Fibroblast of skin of right biceps (primary cell): ENCODE data around the gene COLEC11.
"Not testable (repeated sequence)": the region's sequence is repeated elsewhere in the genome, so short reads cannot be mapped to it uniquely, and the experiment has no call there.

Source experiments
- DNase-seq: peaks from one replicate; pipeline ENCODE4 v3.0.0-alpha.2; 2013

The COLEC11 gene

DNA sequence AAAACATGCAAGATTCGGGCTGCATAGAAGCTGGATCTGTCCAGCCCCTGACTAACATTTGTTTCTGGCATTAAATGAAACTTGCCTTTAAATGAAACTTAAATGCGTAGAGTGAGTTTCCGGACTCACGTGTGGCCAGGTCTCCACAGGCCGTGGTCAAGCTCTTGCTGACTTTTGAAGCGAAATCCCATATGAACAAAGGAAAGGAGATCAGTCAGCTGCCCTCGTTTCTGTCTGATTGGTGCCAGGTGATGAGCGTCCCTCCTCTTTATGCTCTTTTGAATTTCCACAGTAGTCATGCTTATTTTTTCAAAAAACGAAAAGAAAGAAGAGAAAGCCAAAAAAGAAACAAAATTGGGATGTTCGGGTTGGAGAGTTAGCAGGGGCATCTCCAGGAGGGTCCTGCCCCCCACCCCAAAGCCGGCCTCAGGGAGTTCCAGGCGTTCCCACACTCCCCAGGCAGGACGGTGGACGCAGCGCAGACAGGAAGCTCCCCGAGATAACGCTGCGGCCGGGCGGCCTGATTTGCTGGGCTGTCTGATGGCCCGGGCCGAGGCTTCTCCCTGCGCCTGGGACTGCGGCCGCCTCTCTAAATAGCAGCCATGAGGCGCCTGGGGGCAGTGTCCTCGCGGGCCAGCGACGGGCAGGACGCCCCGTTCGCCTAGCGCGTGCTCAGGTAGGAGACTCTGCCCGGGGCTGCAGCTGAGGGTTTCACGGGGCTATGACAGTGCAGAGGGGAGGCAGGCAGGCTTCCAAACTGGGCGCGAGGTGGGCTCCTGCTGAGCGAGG, at the start of gene COLEC11:
Gene COLEC11, plus strand, starts transcription at position 620 of the 789 bp plus-strand sequence. CDS start 9,229 bp downstream, outside the sequence.
- DNase-seq = peak; percentile 28

DNA sequence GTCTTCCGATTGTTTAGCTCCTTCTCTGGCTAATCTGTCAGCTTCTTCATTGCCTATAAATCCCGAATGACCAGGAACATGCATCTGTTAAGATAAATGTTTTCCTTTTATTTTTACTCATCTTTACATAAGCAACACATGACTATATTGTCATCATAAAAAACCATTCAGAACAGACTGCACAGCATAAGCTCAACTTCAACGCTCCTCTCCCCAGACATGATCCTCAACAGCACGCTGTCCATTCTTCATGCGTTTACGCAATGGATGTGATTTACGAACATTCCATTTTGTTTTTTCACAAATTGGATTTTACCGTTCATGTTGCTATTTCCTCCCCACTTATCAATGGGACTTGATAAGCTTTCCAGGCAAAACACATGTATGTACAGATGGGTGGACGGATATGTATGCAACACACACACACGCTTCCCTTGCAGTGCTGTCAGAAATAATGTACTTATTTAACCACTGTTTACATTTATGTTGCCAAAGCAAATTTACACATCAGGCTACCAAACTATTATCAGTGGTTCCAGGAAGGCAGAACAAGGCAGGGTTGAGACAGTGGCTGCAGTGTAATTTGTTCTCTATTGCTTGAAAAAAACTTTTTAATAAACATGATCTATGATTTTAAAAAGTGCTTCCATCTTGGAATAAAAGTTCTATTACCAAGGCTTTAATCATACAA, 49.0 kb upstream of the COLEC11 start:
- no peak for DNase-seq

DNA sequence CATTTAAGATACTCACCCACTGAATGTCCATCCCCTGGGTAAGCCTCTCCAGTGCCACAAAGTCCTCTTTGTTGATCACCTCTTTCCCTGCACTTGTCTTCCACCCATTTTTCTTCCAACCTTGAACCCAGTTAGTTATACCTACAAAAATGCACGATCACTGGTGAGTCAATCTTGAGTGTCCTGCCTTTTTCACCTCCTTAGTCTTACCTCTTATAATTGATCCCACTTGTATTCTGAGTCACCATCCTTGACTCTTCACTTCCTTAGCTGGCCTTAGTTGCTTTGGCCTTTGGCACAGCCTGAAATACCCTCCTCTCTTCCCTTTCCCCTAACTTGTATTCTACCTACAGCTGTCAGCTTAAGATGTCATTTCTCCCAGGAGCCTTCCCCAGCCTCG, 47.0 kb upstream of the COLEC11 start:
- DNase-seq = no peak

GRCh38 chr2:3553946-3554345, 41.0 kb upstream of the COLEC11 start:
- no peak for DNase-seq

GRCh38 chr2:3557639-3558204, 37.2 kb upstream of the COLEC11 start:
- no peak for DNase-seq

- peak; percentile 99 for DNase-seq
These were observed 36.5 kb upstream of the COLEC11 start, which contains the start of gene RNASEH1 for GRCh38 chr2:3558205-3559014. Gene RNASEH1, minus strand, starts transcription at chr2:3558333. Its CDS starts 73 bp downstream, at chr2:3558260.

- no peak for DNase-seq
These were observed 31.4 kb upstream of the COLEC11 start for GRCh38 chr2:3563521-3563976.

- no peak for DNase-seq
These were observed 29.8 kb upstream of the COLEC11 start for GRCh38 chr2:3565117-3565516.

GRCh38 chr2:3566806-3567205, 28.1 kb upstream of the COLEC11 start:
- DNase-seq = no peak

DNA sequence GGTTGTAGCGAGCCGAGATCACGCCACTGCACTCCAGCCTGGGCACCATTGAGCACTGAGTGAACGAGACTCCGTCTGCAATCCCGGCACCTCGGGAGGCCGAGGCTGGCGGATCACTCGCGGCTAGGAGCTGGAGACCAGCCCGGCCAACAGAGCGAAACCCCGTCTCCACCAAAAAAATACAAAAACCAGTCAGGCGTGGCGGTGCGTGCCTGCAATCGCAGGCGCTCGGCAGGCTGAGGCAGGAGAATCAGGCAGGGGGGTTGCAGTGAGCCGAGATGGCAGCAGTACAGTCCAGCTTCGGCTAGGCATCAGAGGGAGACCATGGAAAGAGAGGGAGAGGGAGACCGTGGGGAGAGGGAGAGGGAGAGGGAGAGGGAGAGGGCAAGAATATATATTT, 25.3 kb upstream of the COLEC11 start:
- not testable (repeated sequence) for DNase-seq

DNA sequence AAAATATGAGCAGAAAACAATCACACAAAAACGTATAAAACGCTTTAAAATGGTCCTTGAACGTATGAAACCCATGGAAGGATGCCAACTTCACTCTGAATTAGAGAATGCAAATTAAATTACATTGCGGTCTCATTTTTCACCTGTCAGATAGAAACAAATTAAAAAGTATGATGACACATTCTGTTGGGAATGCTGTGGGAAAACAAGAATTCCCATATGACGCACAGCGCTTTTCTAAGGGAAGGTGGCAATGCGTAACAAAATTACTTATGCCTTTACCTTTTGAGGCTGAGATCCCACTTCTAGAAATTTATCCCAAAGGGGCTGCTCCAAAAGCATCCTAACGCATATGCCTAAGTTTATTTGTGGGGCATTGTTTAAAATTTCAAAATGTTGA, 23.6 kb upstream of the COLEC11 start:
- DNase-seq = peak; percentile 30

DNA sequence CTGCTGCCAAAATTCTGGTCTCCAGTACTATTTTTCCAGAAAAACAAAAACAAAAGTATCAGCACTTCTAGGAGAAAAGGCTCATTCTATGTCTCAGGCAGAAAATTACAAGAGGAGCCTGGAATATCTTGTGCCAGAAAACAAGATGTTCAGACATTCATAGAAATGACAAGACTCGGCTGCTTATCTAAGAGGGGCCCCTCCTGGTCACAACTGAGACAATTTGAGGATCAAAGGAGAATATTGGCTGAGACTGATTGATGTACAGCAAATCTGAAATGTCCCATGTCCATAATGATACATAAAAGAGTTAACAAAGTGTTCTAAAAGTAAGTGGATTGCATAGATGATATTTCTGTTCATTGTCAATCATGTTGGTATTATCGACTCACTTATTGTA, 22.3 kb upstream of the COLEC11 start:
- no peak for DNase-seq

- DNase-seq = no peak
These were observed 20.8 kb upstream of the COLEC11 start for GRCh38 chr2:3574155-3574554.

- DNase-seq = no peak
These were observed 19.2 kb upstream of the COLEC11 start for GRCh38 chr2:3575534-3576262.

DNA sequence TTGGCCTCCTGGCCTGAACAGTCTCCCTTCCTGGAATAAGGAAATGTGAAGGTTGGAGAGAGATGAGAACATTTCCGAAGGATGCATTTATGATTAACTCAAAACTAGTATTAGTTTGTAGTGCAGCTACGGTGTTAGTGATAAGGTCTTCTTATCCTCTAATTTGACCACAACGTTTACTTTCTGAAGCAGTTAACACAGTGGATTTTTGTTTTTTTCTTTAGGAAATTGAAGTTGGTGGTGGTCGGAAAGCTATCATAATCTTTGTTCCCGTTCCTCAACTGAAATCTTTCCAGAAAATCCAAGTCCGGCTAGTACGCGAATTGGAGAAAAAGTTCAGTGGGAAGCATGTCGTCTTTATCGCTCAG, 18.7 kb upstream of the COLEC11 start:
- DNase-seq = not testable (repeated sequence)

- no peak for DNase-seq
These were observed 15.9 kb upstream of the COLEC11 start for GRCh38 chr2:3578987-3579386.

GRCh38 chr2:3580449-3580848, 14.5 kb upstream of the COLEC11 start:
- no peak for DNase-seq

- DNase-seq = no peak
These were observed 13.3 kb upstream of the COLEC11 start for GRCh38 chr2:3581367-3582262.

DNA sequence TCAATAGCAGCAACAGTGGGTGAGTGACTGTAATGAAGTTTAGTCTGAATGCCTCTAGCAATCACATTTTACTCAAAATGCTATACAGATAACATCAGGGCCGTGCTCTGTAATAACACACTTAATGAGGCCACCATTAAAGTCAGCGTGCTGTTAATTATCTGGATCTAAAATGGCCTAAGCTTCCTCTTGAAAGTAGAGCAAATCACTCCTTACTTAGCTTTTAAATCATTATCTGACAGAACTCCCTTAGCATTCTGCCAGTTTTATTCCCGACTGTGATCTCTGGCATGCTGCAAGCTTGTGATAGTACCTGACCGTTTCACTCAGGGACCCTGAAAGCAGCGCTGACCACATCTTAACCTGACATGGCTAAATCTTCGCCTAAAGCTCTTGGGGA, 10.8 kb upstream of the COLEC11 start:
- DNase-seq = no peak

GRCh38 chr2:3584608-3585260, 10.2 kb upstream of the COLEC11 start:
- DNase-seq = no peak
